ENCODE results near the gene TDRD1. TPM values are rescaled to one million over a fixed set of nuclear protein-coding genes. Genes with fewer than 3 reads are reported as not detected.

Gene TDRD1
- total RNA-seq, 1 donor from 2014 or later: not detected

DNA sequence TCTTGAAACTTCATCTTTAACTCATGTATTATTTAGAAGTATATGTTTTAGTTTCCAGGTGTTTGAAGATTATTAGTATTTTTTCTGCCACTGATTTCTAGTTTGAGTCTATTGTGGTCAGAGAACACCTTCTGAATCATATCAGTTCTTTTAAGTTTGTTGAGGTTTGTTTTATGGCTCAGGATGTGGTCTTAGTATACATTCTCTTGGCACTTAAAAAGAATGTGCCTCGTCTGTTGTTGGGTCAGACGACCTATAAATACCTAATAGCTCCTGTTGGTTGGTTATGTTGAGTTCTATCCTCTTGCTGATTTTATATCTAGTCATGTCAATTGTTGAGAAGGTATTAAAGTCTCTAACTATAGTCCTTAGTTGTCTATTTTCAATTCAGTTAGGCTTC lies 15.9 kb downstream of the TDRD1 start:
- H3K9me3 ChIP-seq: no peaks in the 10 kb centered on the region
- H3K27me3 ChIP-seq: no peaks in the 10 kb centered on the region
- no peak overlapping the region for H3K27ac ChIP-seq
- H3K4me3 ChIP-seq: no peak overlapping the region
- DNase-seq (ENCODE audit: extremely low spot score in 2 of 2): no peak
- H3K36me3 ChIP-seq: no peaks in the 10 kb centered on the region
- no peaks in the 10 kb centered on the region for H3K4me1 ChIP-seq
- TF ChIP-seq, protein P1, sequence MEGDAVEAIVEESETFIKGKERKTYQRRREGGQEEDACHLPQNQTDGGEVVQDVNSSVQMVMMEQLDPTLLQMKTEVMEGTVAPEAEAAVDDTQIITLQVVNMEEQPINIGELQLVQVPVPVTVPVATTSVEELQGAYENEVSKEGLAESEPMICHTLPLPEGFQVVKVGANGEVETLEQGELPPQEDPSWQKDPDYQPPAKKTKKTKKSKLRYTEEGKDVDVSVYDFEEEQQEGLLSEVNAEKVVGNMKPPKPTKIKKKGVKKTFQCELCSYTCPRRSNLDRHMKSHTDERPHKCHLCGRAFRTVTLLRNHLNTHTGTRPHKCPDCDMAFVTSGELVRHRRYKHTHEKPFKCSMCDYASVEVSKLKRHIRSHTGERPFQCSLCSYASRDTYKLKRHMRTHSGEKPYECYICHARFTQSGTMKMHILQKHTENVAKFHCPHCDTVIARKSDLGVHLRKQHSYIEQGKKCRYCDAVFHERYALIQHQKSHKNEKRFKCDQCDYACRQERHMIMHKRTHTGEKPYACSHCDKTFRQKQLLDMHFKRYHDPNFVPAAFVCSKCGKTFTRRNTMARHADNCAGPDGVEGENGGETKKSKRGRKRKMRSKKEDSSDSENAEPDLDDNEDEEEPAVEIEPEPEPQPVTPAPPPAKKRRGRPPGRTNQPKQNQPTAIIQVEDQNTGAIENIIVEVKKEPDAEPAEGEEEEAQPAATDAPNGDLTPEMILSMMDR (IDR thresholded peaks at IDR 0.05): no peak
- intact Hi-C loops (cut with DNase I): no loop called here

GRCh38 chr10:114199239-114199638 lies 20.1 kb downstream of the TDRD1 start:
- Histone ChIP-seq H3K36me3 (no peaks in the 10 kb centered on the region), H3K4me3 (no peak overlapping the region), H3K4me1 (no peaks in the 10 kb centered on the region), H3K27me3 (no peaks in the 10 kb centered on the region), H3K27ac (no peak overlapping the region), H3K9me3 (no peaks in the 10 kb centered on the region)
- intact Hi-C loops (cut with DNase I): no loop called here
- no peak for DNase-seq (ENCODE audit: extremely low spot score in 2 of 2)
- no peak for TF ChIP-seq POLR2AphosphoS5 (IDR thresholded peaks at IDR 0.05; ENCODE audit: insufficient read depth in 1 of 2, low read depth in 1 of 2)
- no peak for TF ChIP-seq POLR2A (IDR thresholded peaks at IDR 0.05)
- TF ChIP-seq, protein P1 (IDR thresholded peaks at IDR 0.05): no peak

- intact Hi-C loops (cut with DNase I): no loop called here
- Histone ChIP-seq H3K4me3 (no peak overlapping the region), H3K36me3 (no peaks in the 10 kb centered on the region), H3K27ac (no peak overlapping the region), H3K4me1 (no peaks in the 10 kb centered on the region), H3K27me3 (no peaks in the 10 kb centered on the region), H3K9me3 (no peaks in the 10 kb centered on the region)
- DNase-seq (ENCODE audit: extremely low spot score in 2 of 2): no peak
- TF ChIP-seq POLR2AphosphoS5 (IDR thresholded peaks at IDR 0.05; ENCODE audit: insufficient read depth in 1 of 2, low read depth in 1 of 2) (no peak), POLR2A (IDR thresholded peaks at IDR 0.05) (no peak)
- TF ChIP-seq, protein P1 (IDR thresholded peaks at IDR 0.05): no peak
Measured at GRCh38 chr10:114202812-114203211, 23.7 kb downstream of the TDRD1 start.

DNA sequence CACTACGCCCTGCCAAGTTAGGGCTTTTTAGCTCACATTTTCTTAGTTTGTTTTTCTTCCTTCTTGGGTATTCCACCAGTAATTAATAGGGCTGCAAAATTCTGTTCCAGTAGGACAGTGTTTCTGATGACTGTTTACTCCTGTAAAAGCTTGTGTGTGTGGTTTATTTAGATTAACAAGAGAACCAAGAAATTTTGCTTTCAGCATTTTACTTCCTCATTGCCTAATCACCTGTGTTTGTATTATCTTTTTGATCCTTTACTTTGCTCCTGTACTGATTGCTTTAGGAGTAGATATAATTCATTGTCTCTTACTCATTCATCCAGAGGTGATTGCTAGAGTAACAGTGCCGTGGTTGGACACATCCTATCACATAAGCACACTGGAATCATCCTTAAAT lies 27.7 kb downstream of the TDRD1 start:
- H3K27ac ChIP-seq: no peak overlapping the region
- H3K4me3 ChIP-seq: no peak overlapping the region

GRCh38 chr10:114207349-114207748 lies 28.2 kb downstream of the TDRD1 start:
- Histone ChIP-seq H3K4me1 (no peaks in the 10 kb centered on the region), H3K27me3 (no peaks in the 10 kb centered on the region), H3K4me3 (no peak overlapping the region), H3K36me3 (no peaks in the 10 kb centered on the region), H3K27ac (no peak overlapping the region), H3K9me3 (no peaks in the 10 kb centered on the region)
- intact Hi-C loops (cut with DNase I): no loop called here
- TF ChIP-seq, protein P1 (IDR thresholded peaks at IDR 0.05): no peak
- TF ChIP-seq POLR2AphosphoS5 (IDR thresholded peaks at IDR 0.05; ENCODE audit: insufficient read depth in 1 of 2, low read depth in 1 of 2): no peak
- no peak for TF ChIP-seq POLR2A (IDR thresholded peaks at IDR 0.05)
- no peak for DNase-seq (ENCODE audit: extremely low spot score in 2 of 2)

More for the DNA sequence above, 27.7 kb downstream of the TDRD1 start:
- Histone ChIP-seq H3K36me3 (no peaks in the 10 kb centered on the region), H3K4me1 (no peaks in the 10 kb centered on the region), H3K9me3 (no peaks in the 10 kb centered on the region), H3K27me3 (no peaks in the 10 kb centered on the region)
- TF ChIP-seq POLR2AphosphoS5 (IDR thresholded peaks at IDR 0.05; ENCODE audit: insufficient read depth in 1 of 2, low read depth in 1 of 2): no peak
- TF ChIP-seq, protein P1 (IDR thresholded peaks at IDR 0.05): no peak
- no peak for TF ChIP-seq POLR2A (IDR thresholded peaks at IDR 0.05)
- intact Hi-C loops (cut with DNase I): no loop called here
- DNase-seq (ENCODE audit: extremely low spot score in 2 of 2): no peak

All from vagina (tissue), 2 donors.